ENCODE measurements around the gene EIF6.

DNA sequence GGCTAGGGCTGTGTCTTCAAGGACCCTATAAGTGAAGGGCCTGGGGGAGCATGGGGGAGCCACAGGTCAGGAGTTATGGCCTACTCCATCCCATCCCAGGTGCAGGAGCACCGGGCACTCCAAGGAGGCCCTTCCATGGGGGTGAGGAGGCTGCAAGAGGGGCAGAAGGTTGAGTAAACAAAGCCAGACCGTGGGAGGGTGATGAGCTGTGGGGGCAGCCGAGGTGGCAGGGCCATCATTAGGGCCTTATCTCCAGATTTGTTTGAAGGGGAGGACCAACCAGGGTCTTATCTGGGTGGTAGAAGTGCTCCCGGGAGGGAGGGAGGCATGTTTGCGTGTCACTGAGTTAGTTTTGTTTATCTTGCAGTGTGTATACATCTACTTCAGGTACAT, 9.7 kb upstream of the EIF6 start:
- TF ChIP-seq YY1 (IDR thresholded peaks at IDR 0.05; ENCODE audit: insufficient read depth, insufficient read length) (no peak), ZNF274 (IDR thresholded peaks at IDR 0.05; ENCODE audit: low read depth, low read length) (no peak)

Data from NT2/D1 (cell line).